ENCODE measurements around the gene PDE8B. TPM values are rescaled to one million over a fixed set of nuclear protein-coding genes. Genes with fewer than 3 reads are reported as not detected.

PDE8B gene
- polyA plus RNA-seq, 1 donor (not counting 4 experiments of a cell fraction or from before 2014, with no cell fraction given): not detected

GRCh38 chr5:77449981-77450380 lies 239.5 kb downstream of the PDE8B start:
- no peak overlapping the region for H3K9ac ChIP-seq (ENCODE audit: control insufficient read depth, extremely low read depth, insufficient read depth, low read length)
- no peaks in the 10 kb centered on the region for H3K4me1 ChIP-seq (ENCODE audit: control insufficient read depth, extremely low read depth, insufficient read depth, low read length)
- no peaks in the 10 kb centered on the region for H3K79me2 ChIP-seq (ENCODE audit: control insufficient read depth, insufficient read depth, low read length)
- no peaks in the 10 kb centered on the region for H3K9me1 ChIP-seq (ENCODE audit: control insufficient read depth, extremely low read depth, insufficient read depth, low read length)
- H3K4me2 ChIP-seq (ENCODE audit: control insufficient read depth, extremely low read depth, insufficient read depth, low read depth, low read length): no peak overlapping the region
- H3K36me3 ChIP-seq (ENCODE audit: control insufficient read depth in 2 of 2, extremely low read depth in 1 of 2, insufficient read depth in 2 of 2, low read length in 2 of 2): peaks cover 9 to 10% of the 10 kb centered on the region in 2 experiments
- H2AFZ ChIP-seq (ENCODE audit: control insufficient read depth, low read length): no peak overlapping the region
- DNase-seq (ENCODE audit: low read depth, low spot score) (no peak), FAIRE-seq (peak; percentile 20)
- TF ChIP-seq, protein P1, sequence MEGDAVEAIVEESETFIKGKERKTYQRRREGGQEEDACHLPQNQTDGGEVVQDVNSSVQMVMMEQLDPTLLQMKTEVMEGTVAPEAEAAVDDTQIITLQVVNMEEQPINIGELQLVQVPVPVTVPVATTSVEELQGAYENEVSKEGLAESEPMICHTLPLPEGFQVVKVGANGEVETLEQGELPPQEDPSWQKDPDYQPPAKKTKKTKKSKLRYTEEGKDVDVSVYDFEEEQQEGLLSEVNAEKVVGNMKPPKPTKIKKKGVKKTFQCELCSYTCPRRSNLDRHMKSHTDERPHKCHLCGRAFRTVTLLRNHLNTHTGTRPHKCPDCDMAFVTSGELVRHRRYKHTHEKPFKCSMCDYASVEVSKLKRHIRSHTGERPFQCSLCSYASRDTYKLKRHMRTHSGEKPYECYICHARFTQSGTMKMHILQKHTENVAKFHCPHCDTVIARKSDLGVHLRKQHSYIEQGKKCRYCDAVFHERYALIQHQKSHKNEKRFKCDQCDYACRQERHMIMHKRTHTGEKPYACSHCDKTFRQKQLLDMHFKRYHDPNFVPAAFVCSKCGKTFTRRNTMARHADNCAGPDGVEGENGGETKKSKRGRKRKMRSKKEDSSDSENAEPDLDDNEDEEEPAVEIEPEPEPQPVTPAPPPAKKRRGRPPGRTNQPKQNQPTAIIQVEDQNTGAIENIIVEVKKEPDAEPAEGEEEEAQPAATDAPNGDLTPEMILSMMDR (optimal IDR thresholded peaks at IDR 0.05 in 1 of 3, IDR thresholded peaks at IDR 0.05 in 1 of 3, conservative IDR thresholded peaks at IDR 0.05 in 1 of 3; ENCODE audit: extremely low read depth in 1 of 3, insufficient read depth in 2 of 3, low read length in 3 of 3): no peak
- no peak for TF ChIP-seq EZH2 (IDR thresholded peaks at IDR 0.05; ENCODE audit: low read length)
- H4K20me1 ChIP-seq (ENCODE audit: control insufficient read depth, extremely low read depth, insufficient read depth, low read length): no peaks in the 10 kb centered on the region
- no peak overlapping the region for H3K27ac ChIP-seq (ENCODE audit: control insufficient read depth, insufficient read depth, low read length)
- no peaks in the 10 kb centered on the region for H3K9me3 ChIP-seq (ENCODE audit: control insufficient read depth, low read depth, low read length)
- H3K4me3 ChIP-seq (ENCODE audit: control insufficient read depth in 2 of 3, extremely low read depth in 1 of 3, insufficient read depth in 2 of 3, low read depth in 1 of 3, low read length in 3 of 3): no peak overlapping the region
- H3K27me3 ChIP-seq (ENCODE audit: control insufficient read depth, extremely low read depth, insufficient read depth, low read length): no peaks in the 10 kb centered on the region
- dilution Hi-C loops (cut with MboI; ENCODE audit: extremely low pct_ligation_motif_present, low sequenced_read_pairs): no loop called here

DNA sequence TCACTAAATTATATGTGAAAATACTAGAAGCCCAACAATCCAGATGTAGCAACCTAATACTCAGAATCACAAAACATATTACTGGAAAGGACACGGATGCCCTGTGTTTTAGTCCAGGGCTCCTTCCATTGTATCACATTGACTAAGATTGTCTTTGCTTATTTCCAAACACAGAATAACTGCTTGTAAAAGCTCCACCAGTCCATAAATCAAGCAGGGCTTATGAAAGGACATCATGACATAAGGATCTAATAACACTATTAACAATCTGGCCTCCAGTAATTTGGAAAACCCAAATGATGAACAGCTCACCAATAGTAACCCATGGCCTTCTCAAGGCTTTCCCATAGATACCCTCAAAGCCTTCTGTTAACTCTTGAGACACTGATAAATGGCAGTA lies 241.9 kb downstream of the PDE8B start:
- no peak overlapping the region for H3K4me2 ChIP-seq (ENCODE audit: control insufficient read depth, extremely low read depth, insufficient read depth, low read depth, low read length)
- H3K9ac ChIP-seq (ENCODE audit: control insufficient read depth, extremely low read depth, insufficient read depth, low read length): no peak overlapping the region
- no peaks in the 10 kb centered on the region for H3K9me1 ChIP-seq (ENCODE audit: control insufficient read depth, extremely low read depth, insufficient read depth, low read length)
- dilution Hi-C loops (cut with MboI; ENCODE audit: extremely low pct_ligation_motif_present, low sequenced_read_pairs): no loop called here
- H3K9me3 ChIP-seq (ENCODE audit: control insufficient read depth, low read depth, low read length): no peaks in the 10 kb centered on the region
- H3K36me3 ChIP-seq (ENCODE audit: control insufficient read depth in 2 of 2, extremely low read depth in 1 of 2, insufficient read depth in 2 of 2, low read length in 2 of 2): peaks cover 9 to 10% of the 10 kb centered on the region in 2 experiments
- no peaks in the 10 kb centered on the region for H3K27me3 ChIP-seq (ENCODE audit: control insufficient read depth, extremely low read depth, insufficient read depth, low read length)
- no peak overlapping the region for H3K4me3 ChIP-seq (ENCODE audit: control insufficient read depth in 2 of 3, extremely low read depth in 1 of 3, insufficient read depth in 2 of 3, low read depth in 1 of 3, low read length in 3 of 3)
- DNase-seq (ENCODE audit: low read depth, low spot score) (no peak), FAIRE-seq (no peak)
- H3K27ac ChIP-seq (ENCODE audit: control insufficient read depth, insufficient read depth, low read length): no peak overlapping the region
- no peak for TF ChIP-seq EZH2 (IDR thresholded peaks at IDR 0.05; ENCODE audit: low read length)
- TF ChIP-seq, protein P1 (optimal IDR thresholded peaks at IDR 0.05 in 1 of 3, IDR thresholded peaks at IDR 0.05 in 1 of 3, conservative IDR thresholded peaks at IDR 0.05 in 1 of 3; ENCODE audit: extremely low read depth in 1 of 3, insufficient read depth in 2 of 3, low read length in 3 of 3): no peak
- no peaks in the 10 kb centered on the region for H3K79me2 ChIP-seq (ENCODE audit: control insufficient read depth, insufficient read depth, low read length)
- H4K20me1 ChIP-seq (ENCODE audit: control insufficient read depth, extremely low read depth, insufficient read depth, low read length): no peaks in the 10 kb centered on the region
- no peaks in the 10 kb centered on the region for H3K4me1 ChIP-seq (ENCODE audit: control insufficient read depth, extremely low read depth, insufficient read depth, low read length)
- no peak overlapping the region for H2AFZ ChIP-seq (ENCODE audit: control insufficient read depth, low read length)

All from keratinocyte (primary cell).